PFSK-1 (cell line): ENCODE measurements around the gene NDUFS6.

Experiments used
- FOXP2 ChIP-seq: optimal IDR thresholded peaks from 2 replicates; pipeline ENCODE3; 2011; ENCODE audit warnings: borderline replicate concordance, control low read depth, inconsistent platforms; ENCODE audit not compliant: insufficient read depth; ENCODE audit errors: extremely low read length, extremely low read depth
- POLR2AphosphoS5 ChIP-seq: IDR thresholded peaks from 2 replicates; pipeline ENCODE4 v1.6.1; 2012; ENCODE audit warnings: low read depth, mild to moderate bottlenecking, control low read depth, low read length, moderate library complexity
- SIN3A ChIP-seq: IDR thresholded peaks from 2 replicates; pipeline ENCODE4 v1.6.1; 2012; ENCODE audit warnings: mild to moderate bottlenecking, low read length, moderate library complexity, borderline replicate concordance; ENCODE audit not compliant: insufficient read depth
- TAF1 ChIP-seq: IDR thresholded peaks from 2 replicates; pipeline ENCODE4 v1.6.1; 2012; ENCODE audit warnings: low read length, control low read depth, borderline replicate concordance; ENCODE audit not compliant: insufficient read depth
- TF ChIP-seq, protein P1 (sequence below), 2 experiments: IDR thresholded peaks; 2 replicates each; pipeline versions ENCODE4 v1.6.1 to v1.8.0; 2011 to 2012; ENCODE audit warnings: low read depth in 2 of 2, low read length in 2 of 2, control low read depth in 1 of 2, inconsistent platforms in 1 of 2, mild to moderate bottlenecking in 1 of 2, moderate library complexity in 1 of 2; ENCODE audit not compliant: insufficient read depth in 1 of 2

Gene NDUFS6

DNA sequence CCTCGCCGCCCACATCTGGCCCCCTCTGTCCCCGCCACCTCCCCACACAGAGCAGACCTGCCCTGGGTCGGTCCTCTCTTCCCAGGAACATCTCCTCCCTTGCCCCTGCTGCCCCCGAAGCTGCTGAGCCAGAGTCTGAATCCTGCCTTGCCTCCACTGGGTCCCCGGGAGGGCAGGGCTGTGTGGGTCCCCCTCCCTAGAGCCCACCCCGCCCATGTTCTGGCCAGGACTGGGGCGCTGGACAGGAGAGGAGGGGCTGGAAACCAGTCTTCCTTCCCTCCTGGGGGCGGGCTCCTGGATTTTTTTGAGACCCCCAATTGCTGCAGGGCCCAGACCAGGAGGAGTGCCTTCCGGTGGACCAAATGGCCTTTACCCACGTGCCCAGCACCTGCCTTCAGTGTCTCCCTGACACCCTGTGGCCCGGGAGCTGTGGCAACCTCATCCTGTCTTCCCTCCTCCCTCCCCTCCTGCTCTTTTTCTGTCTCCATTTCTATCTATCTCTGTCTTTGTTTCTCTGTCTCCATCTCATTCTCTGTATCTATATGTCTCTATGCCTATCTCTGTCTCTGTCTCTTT, 13.6 kb upstream of the NDUFS6 start:
- no peak for TF ChIP-seq TAF1
- TF ChIP-seq, protein P1, sequence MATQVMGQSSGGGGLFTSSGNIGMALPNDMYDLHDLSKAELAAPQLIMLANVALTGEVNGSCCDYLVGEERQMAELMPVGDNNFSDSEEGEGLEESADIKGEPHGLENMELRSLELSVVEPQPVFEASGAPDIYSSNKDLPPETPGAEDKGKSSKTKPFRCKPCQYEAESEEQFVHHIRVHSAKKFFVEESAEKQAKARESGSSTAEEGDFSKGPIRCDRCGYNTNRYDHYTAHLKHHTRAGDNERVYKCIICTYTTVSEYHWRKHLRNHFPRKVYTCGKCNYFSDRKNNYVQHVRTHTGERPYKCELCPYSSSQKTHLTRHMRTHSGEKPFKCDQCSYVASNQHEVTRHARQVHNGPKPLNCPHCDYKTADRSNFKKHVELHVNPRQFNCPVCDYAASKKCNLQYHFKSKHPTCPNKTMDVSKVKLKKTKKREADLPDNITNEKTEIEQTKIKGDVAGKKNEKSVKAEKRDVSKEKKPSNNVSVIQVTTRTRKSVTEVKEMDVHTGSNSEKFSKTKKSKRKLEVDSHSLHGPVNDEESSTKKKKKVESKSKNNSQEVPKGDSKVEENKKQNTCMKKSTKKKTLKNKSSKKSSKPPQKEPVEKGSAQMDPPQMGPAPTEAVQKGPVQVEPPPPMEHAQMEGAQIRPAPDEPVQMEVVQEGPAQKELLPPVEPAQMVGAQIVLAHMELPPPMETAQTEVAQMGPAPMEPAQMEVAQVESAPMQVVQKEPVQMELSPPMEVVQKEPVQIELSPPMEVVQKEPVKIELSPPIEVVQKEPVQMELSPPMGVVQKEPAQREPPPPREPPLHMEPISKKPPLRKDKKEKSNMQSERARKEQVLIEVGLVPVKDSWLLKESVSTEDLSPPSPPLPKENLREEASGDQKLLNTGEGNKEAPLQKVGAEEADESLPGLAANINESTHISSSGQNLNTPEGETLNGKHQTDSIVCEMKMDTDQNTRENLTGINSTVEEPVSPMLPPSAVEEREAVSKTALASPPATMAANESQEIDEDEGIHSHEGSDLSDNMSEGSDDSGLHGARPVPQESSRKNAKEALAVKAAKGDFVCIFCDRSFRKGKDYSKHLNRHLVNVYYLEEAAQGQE (IDR thresholded peaks at IDR 0.05; ENCODE audit: insufficient read depth in 1 of 2, low read depth in 2 of 2, low read length in 2 of 2): no peak
- no peak for TF ChIP-seq FOXP2
- TF ChIP-seq POLR2AphosphoS5: no peak

DNA sequence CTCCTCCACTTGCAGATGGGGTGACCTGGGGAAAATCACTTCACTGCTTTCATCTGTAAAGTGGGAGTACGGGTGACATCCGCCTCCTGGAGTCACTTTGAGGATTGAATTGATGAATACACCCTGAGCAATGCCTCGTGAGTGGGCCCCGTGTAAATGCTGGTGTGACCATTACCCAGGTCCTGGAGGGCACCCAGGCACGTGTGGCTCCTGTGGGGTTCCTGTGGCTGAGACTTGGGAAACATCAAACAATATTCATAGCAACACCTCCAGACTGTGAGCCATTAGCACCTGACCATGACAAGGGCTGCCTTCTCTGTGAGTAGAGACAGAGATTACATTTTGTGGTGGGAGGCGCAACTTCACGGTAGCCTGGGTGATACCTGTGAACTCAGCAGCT, 13.0 kb upstream of the NDUFS6 start:
- TF ChIP-seq POLR2AphosphoS5 (no peak), TAF1 (no peak)

DNA sequence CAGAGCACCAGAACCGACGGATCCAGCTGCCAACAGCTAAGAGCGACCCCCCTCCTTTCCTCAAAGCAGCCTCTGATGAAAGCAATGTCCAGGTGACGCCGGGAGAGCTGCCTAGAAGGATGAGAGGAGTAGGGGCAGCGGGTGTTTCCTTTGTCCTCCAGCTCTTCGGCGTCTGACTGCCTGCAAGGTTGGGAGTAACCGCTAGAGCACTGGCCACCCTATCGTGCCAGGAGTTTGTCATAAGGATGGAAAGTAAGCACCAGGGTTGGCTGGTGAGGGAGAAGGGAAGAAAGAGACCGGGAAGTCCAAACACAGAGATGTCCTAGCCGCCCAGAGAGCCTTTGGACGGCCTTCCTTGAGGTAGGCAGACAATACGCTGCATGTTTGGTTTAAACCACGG, 12.4 kb upstream of the NDUFS6 start:
- no peak for TF ChIP-seq SIN3A
- TF ChIP-seq POLR2AphosphoS5: no peak
- no peak for TF ChIP-seq FOXP2
- no peak for TF ChIP-seq TAF1
- TF ChIP-seq, protein P1 (IDR thresholded peaks at IDR 0.05; ENCODE audit: insufficient read depth in 1 of 2, low read depth in 2 of 2, low read length in 2 of 2): no peak

DNA sequence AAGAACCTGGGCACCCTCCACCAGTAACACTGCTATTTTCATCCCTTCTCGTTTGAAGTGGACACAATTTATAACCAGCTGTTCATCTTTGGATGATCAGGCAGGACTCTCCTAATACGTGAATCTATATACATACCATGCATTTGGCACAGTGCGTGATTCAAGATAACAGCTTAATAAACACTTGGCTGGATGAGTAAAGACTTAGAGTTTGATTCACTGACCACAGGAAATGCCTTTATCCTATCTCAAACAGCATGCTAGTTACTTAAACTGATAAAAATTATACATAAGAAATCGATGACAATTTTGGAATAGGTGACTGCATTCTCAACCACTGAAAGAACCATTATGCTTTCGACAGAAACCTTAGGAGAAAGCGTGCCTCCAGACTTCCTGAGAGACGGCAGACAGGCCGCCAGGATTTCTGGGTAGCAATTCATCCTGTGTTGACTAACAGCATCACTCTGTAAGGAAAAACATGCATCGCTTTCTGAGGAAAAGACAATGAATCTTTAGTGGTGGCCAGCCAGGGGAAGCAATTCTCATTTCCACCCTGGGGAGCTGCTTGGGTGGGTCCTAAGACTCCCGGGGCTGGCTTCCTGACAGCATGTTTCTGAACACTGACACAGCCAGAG, 11.3 kb upstream of the NDUFS6 start:
- no peak for TF ChIP-seq FOXP2
- no peak for TF ChIP-seq POLR2AphosphoS5
- TF ChIP-seq, protein P1 (IDR thresholded peaks at IDR 0.05; ENCODE audit: insufficient read depth in 1 of 2, low read depth in 2 of 2, low read length in 2 of 2): no peak
- no peak for TF ChIP-seq TAF1
- no peak for TF ChIP-seq SIN3A

DNA sequence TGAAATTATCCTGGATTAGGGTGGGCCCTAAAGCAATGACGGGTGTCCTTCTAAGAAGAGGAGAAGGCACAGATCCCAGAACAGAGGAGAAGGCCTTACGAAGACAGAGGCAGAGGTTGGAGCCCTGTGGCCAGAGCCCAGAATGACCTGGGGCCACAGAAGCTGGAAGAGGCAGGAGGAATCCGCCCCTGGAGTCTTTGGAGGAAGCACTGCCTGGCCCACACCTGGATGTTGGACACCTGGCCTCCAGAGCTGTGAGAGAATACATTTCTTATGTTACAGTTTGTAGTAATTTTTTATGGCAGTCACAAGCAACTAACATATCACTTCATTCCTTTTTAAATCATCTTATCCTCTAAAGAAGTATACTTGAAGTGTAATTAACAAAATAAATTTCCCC, 10.0 kb upstream of the NDUFS6 start:
- TF ChIP-seq TAF1 (no peak), FOXP2 (no peak), POLR2AphosphoS5 (no peak), SIN3A (no peak)
- TF ChIP-seq, protein P1 (IDR thresholded peaks at IDR 0.05; ENCODE audit: insufficient read depth in 1 of 2, low read depth in 2 of 2, low read length in 2 of 2): no peak
